Measurements from ENCODE around the gene KEAP1. TPM values are rescaled to one million over a fixed set of nuclear protein-coding genes. Genes with fewer than 3 reads are reported as not detected.

Gene KEAP1
- total and polyA plus RNA-seq, 9 of the 15 experiments (the other 6 are each of a cell fraction or from before 2014, with no cell fraction given) = 2.1 to 95.6 (median 64.3) TPM

GRCh38 chr19:10543059-10543419 is 39.9 kb upstream of the KEAP1 start:
- POLR2A ChIA-PET = interaction anchor here (0.6 to 2.9 kb wide), 8 partner anchors 10 to 796 kb away, joined by 3 to 10 read pairs (median 3); partner anchors contain the start of gene KRI1
- Histone ChIP-seq H3K9me1 (ENCODE audit: control insufficient read depth, insufficient read depth, low read length) (no peaks in the 10 kb centered on the region), H3K9me3 (replicated peaks; ENCODE audit: control insufficient read depth, insufficient read depth, low read depth, low read length) (no peaks in the 10 kb centered on the region), H3K4me1 (replicated peaks in 1 of 2; ENCODE audit: control insufficient read depth in 2 of 2, insufficient read depth in 2 of 2, low read length in 2 of 2) (peaks cover 6 to 43% of the 10 kb centered on the region in 2 experiments; a peak in 4 of 5 replicates), H3K27ac (ENCODE audit: extremely low read depth, low read depth, low read length) (no peak overlapping the region), H3K4me3 (peak overlapping the region; percentile 97; the same call in 1 of the 2 replicates), H3K4me2 (ENCODE audit: insufficient read depth, low read length) (peak overlapping the region; percentile 62; the same call in 1 of the 2 replicates), H4K20me1 (replicated peaks; ENCODE audit: control insufficient read depth, insufficient read depth, low read length) (0 out of 2 replicates have a peak, but pooled peaks cover 4% of the 10 kb centered on the region), H3K79me2 (ENCODE audit: control insufficient read depth, insufficient read depth, low read length) (peaks cover 24% of the 10 kb centered on the region), H3K36me3 (ENCODE audit: control insufficient read depth, insufficient read depth, low read length) (peaks cover 20% of the 10 kb centered on the region; the same call in 2 of the 3 replicates), H3K9ac (ENCODE audit: insufficient read depth in 1 of 2, low read depth in 2 of 2, low read length in 2 of 2) (0 out of 4 replicates have a peak overlapping the region, but pooled peaks of 1 of the 2 experiments have one; percentile 70), H3K27me3 (ENCODE audit: control insufficient read depth in 2 of 2, insufficient read depth in 2 of 2, low read length in 2 of 2) (no peaks in the 10 kb centered on the region; a peak in 1 of 5 replicates), H2AFZ (ENCODE audit: low read depth, low read length) (no peak overlapping the region)
- FAIRE-seq (no peak), ATAC-seq (no peak), DNase-seq (ENCODE audit: extremely low read depth in 1 of 4, low spot score in 3 of 4) (no peak)
- in situ Hi-C loops (cut with MboI) (no loop called here), intact Hi-C loops (cut with micrococcal nuclease) (loop anchor here (1.0 to 5.0 kb wide), 3 partner anchors 22 to 39 kb away; no protein-coding TSS in a partner anchor)
- CTCF ChIA-PET (ENCODE audit: low intra/inter-chr PET ratio) = no interaction called here
- BruUV-seq (replicated peaks) = no TSS peak
- WGBS (ENCODE audit: insufficient coverage, low coverage, missing lambda C conversion rate) = 53% methylated on average over 8 of the region's 8 CpGs
- TF ChIP-seq GATAD2B (IDR thresholded peaks at IDR 0.05; ENCODE audit: borderline replicate concordance) (no peak), SLC30A9 (CRISPR knock-in tag; IDR thresholded peaks at IDR 0.05) (no peak), SMAD1 (IDR thresholded peaks at IDR 0.05; ENCODE audit: low read depth, low read length, partially characterized antibody) (no peak), ETV5 (CRISPR knock-in tag; IDR thresholded peaks at IDR 0.05; ENCODE audit: low read depth) (no peak), SAFB2 (IDR thresholded peaks at IDR 0.05; ENCODE audit: borderline replicate concordance, low read depth, low read length, severe bottlenecking) (no peak), CEBPG (CRISPR knock-in tag; IDR thresholded peaks at IDR 0.05) (no peak), CEBPG (tag; conservative IDR thresholded peaks at IDR 0.05 in 1 of 2, IDR thresholded peaks at IDR 0.05 in 1 of 2) (no peak), ZKSCAN3 (CRISPR knock-in tag; IDR thresholded peaks at IDR 0.05) (no peak), ZNF41 (CRISPR knock-in tag; conservative IDR thresholded peaks at IDR 0.05) (no peak), NFIX (CRISPR knock-in tag; IDR thresholded peaks at IDR 0.05; ENCODE audit: low read depth) (no peak), CBX3 (IDR thresholded peaks at IDR 0.05; ENCODE audit: borderline replicate concordance in 1 of 2, low read length in 2 of 2) (no peak), HDAC2 (IDR thresholded peaks at IDR 0.05) (no peak), RBM25 (IDR thresholded peaks at IDR 0.05; ENCODE audit: low read depth, low read length, severe bottlenecking) (peak; percentile 63), TAF7 (tag; IDR thresholded peaks at IDR 0.05) (no peak), TAF9B (IDR thresholded peaks at IDR 0.05; ENCODE audit: partially characterized antibody) (no peak), NCOA6 (IDR thresholded peaks at IDR 0.05) (no peak), ZNF668 (CRISPR knock-in tag; IDR thresholded peaks at IDR 0.05) (no peak), SPI1 (IDR thresholded peaks at IDR 0.05; ENCODE audit: borderline replicate concordance, low read depth, low read length) (no peak), SIRT6 (IDR thresholded peaks at IDR 0.05; ENCODE audit: low read depth, low read length) (no peak), JUND (IDR thresholded peaks at IDR 0.05; ENCODE audit: borderline replicate concordance, low read depth, low read length) (no peak), JUND (tag; IDR thresholded peaks at IDR 0.05; ENCODE audit: borderline replicate concordance, low read depth, low read length) (no peak), ZNF384 (IDR thresholded peaks at IDR 0.05; ENCODE audit: low read depth, low read length) (peak; percentile 45), CHD2 (IDR thresholded peaks at IDR 0.05; ENCODE audit: low read depth, low read length) (no peak), E2F4 (CRISPR knock-in tag; IDR thresholded peaks at IDR 0.05; ENCODE audit: low read depth) (no peak)
- TF ChIP-seq, protein P1, sequence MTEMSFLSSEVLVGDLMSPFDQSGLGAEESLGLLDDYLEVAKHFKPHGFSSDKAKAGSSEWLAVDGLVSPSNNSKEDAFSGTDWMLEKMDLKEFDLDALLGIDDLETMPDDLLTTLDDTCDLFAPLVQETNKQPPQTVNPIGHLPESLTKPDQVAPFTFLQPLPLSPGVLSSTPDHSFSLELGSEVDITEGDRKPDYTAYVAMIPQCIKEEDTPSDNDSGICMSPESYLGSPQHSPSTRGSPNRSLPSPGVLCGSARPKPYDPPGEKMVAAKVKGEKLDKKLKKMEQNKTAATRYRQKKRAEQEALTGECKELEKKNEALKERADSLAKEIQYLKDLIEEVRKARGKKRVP (CRISPR knock-in tag; IDR thresholded peaks at IDR 0.05) = no peak

Measured in K562 (cell line).